Glutamatergic neuron (in vitro differentiated cells): ENCODE results near the gene SUGCT. TPM values are rescaled to one million over a fixed set of nuclear protein-coding genes. Genes with fewer than 3 reads are reported as not detected.

ENCODE experiments used
- DNase-seq: peaks from one replicate; pipeline ENCODE4 v3.0.0; 2022
- H3K27ac Mint-ChIP-seq: one replicate; pipeline ENCODE4 v1.8.0; 2020; ENCODE audit warnings: mild to moderate bottlenecking, mixed read lengths, inconsistent platforms; ENCODE audit not compliant: unreplicated experiment
- H3K27me3 Mint-ChIP-seq: one replicate; pipeline ENCODE4 v1.8.0; 2020; ENCODE audit warnings: mild to moderate bottlenecking, moderate library complexity, mixed read lengths, inconsistent platforms; ENCODE audit not compliant: unreplicated experiment
- H3K36me3 Mint-ChIP-seq: one replicate; pipeline ENCODE4 v1.8.0; 2020; ENCODE audit warnings: mild to moderate bottlenecking, mixed read lengths, inconsistent platforms; ENCODE audit not compliant: unreplicated experiment
- H3K4me1 Mint-ChIP-seq: one replicate; pipeline ENCODE4 v1.8.0; 2020; ENCODE audit warnings: mild to moderate bottlenecking, low read depth, mixed read lengths, inconsistent platforms; ENCODE audit not compliant: unreplicated experiment
- H3K4me3 Mint-ChIP-seq: one replicate; pipeline ENCODE4 v1.8.0; 2020; ENCODE audit warnings: mild to moderate bottlenecking, mixed read lengths, inconsistent platforms; ENCODE audit not compliant: unreplicated experiment
- H3K9me3 Mint-ChIP-seq: one replicate; pipeline ENCODE4 v1.8.0; 2020; ENCODE audit warnings: mild to moderate bottlenecking, moderate library complexity, mixed read lengths, inconsistent platforms; ENCODE audit not compliant: unreplicated experiment
- CTCF ChIP-seq: fragments of 200-600 bp; sonication (generic); IDR thresholded peaks from one replicate; pipeline ENCODE4 v1.5.0; 2021; ENCODE audit not compliant: partially characterized antibody, unreplicated experiment
- total RNA-seq: library from RNA; stranded (reverse); fragmentation: NEBNext Ultra II Directional; extraction: Animal tissue kit (Norgen Biotek cat#: 25700); gene quantifications from one replicate; pipeline ENCODE4 v1.2.1, GENCODE V29; 2021; ENCODE audit not compliant: unreplicated experiment

Gene SUGCT
- total RNA-seq, 1 donor from 2014 or later: 1.2 TPM

- Mint-ChIP-seq H3K27me3 (no peaks in the 10 kb centered on the region), H3K9me3 (no peaks in the 10 kb centered on the region), H3K27ac (no peak overlapping the region), H3K4me1 (no peaks in the 10 kb centered on the region), H3K4me3 (no peak overlapping the region), H3K36me3 (no peaks in the 10 kb centered on the region)
- no peak for TF ChIP-seq CTCF
- no peak for DNase-seq
Observed at GRCh38 chr7:40356871-40357709, 222.3 kb downstream of the SUGCT start.

- no peak for TF ChIP-seq CTCF
- H3K9me3 Mint-ChIP-seq: no peaks in the 10 kb centered on the region
- peaks cover 2% of the 10 kb centered on the region for H3K27me3 Mint-ChIP-seq
- no peaks in the 10 kb centered on the region for H3K36me3 Mint-ChIP-seq
- H3K4me3 Mint-ChIP-seq: no peak overlapping the region
- no peaks in the 10 kb centered on the region for H3K4me1 Mint-ChIP-seq
- no peak overlapping the region for H3K27ac Mint-ChIP-seq
- no peak for DNase-seq
Observed at GRCh38 chr7:40369641-40370277, 235.0 kb downstream of the SUGCT start.

- H3K4me1 Mint-ChIP-seq: no peaks in the 10 kb centered on the region
- no peaks in the 10 kb centered on the region for H3K36me3 Mint-ChIP-seq
- no peak for TF ChIP-seq CTCF
- H3K27ac Mint-ChIP-seq: no peak overlapping the region
- H3K4me3 Mint-ChIP-seq: no peak overlapping the region
- H3K9me3 Mint-ChIP-seq: no peaks in the 10 kb centered on the region
- peaks cover 2% of the 10 kb centered on the region for H3K27me3 Mint-ChIP-seq
- DNase-seq: no peak
Observed at GRCh38 chr7:40371806-40372440, 237.1 kb downstream of the SUGCT start.

- peaks cover 3% of the 10 kb centered on the region for H3K9me3 Mint-ChIP-seq
- no peak overlapping the region for H3K27ac Mint-ChIP-seq
- TF ChIP-seq CTCF: no peak
- peaks cover 4% of the 10 kb centered on the region for H3K36me3 Mint-ChIP-seq
- DNase-seq: no peak
- H3K4me3 Mint-ChIP-seq: no peak overlapping the region
- no peaks in the 10 kb centered on the region for H3K27me3 Mint-ChIP-seq
- H3K4me1 Mint-ChIP-seq: no peaks in the 10 kb centered on the region
Observed at GRCh38 chr7:40374575-40374974, 239.8 kb downstream of the SUGCT start.
